ENCODE results near the gene C2CD2.

GRCh38 chr21:41864311-41865001 lies 89.4 kb downstream of the C2CD2 start:
- TF ChIP-seq CTCF (conservative IDR thresholded peaks at IDR 0.05; ENCODE audit: low read length) (no peak), EZH2phosphoT487 (IDR thresholded peaks at IDR 0.05; ENCODE audit: borderline replicate concordance, low read depth, low read length) (no peak)
